H9 (cell line): ENCODE measurements around the gene VPS26A. TPM values are rescaled to one million over a fixed set of nuclear protein-coding genes. Genes with fewer than 3 reads are reported as not detected.

Experiments
- DNase-seq: peaks from one replicate; pipeline ENCODE4 v3.0.0-alpha.2; 2017
- H2AFZ ChIP-seq: one replicate; pipeline ENCODE4 v1.6.1; 2013; ENCODE audit warnings: mild to moderate bottlenecking, low read length, control low read depth, moderate library complexity
- H2AK5ac ChIP-seq: 2 replicates; pipeline ENCODE4 v1.6.1; 2013; ENCODE audit warnings: low read length, control low read depth, mixed read lengths; ENCODE audit not compliant: insufficient read length
- H2BK120ac ChIP-seq: one replicate; pipeline ENCODE4 v1.6.1; 2013; ENCODE audit warnings: low read depth, mild to moderate bottlenecking, low read length, control low read depth, inconsistent platforms; ENCODE audit not compliant: poor library complexity, severe bottlenecking
- H2BK12ac ChIP-seq: 2 replicates; pipeline ENCODE4 v1.6.1; 2013; ENCODE audit warnings: low read length, control low read depth, mixed read lengths, low read depth; ENCODE audit not compliant: insufficient read length
- H2BK15ac ChIP-seq: 2 replicates; pipeline ENCODE4 v1.6.1; 2013; ENCODE audit warnings: low read depth, low read length, control low read depth
- H2BK20ac ChIP-seq: one replicate; pipeline ENCODE4 v1.6.1; 2013; ENCODE audit warnings: low read depth, mild to moderate bottlenecking, low read length, control low read depth, inconsistent platforms; ENCODE audit not compliant: poor library complexity, severe bottlenecking
- H2BK5ac ChIP-seq: 2 replicates; pipeline ENCODE4 v1.6.1; 2013; ENCODE audit warnings: low read length, control low read depth, mixed read lengths; ENCODE audit not compliant: insufficient read length
- H3K14ac ChIP-seq: 2 replicates; pipeline ENCODE4 v1.6.1; 2013; ENCODE audit warnings: low read length, control low read depth; ENCODE audit not compliant: insufficient read depth
- H3K18ac ChIP-seq: 2 replicates; pipeline ENCODE4 v1.6.1; 2013; ENCODE audit warnings: low read depth, mild to moderate bottlenecking, mixed read lengths, low read length, control low read depth; ENCODE audit not compliant: insufficient read length
- H3K23ac ChIP-seq: 2 replicates; pipeline ENCODE4 v1.6.1; 2013; ENCODE audit warnings: low read length, control low read depth, mixed read lengths, low read depth; ENCODE audit not compliant: insufficient read length
- H3K23me2 ChIP-seq: 2 replicates; pipeline ENCODE4 v1.6.1; 2013; ENCODE audit warnings: low read depth, mild to moderate bottlenecking, mixed read lengths, low read length, control low read depth; ENCODE audit not compliant: insufficient read length, poor library complexity, severe bottlenecking
- H3K27ac ChIP-seq: 2 replicates; pipeline ENCODE4 v1.5.1; 2013; ENCODE audit warnings: low read length, control low read depth, mixed read lengths, low read depth; ENCODE audit not compliant: insufficient read length
- H3K27me3 ChIP-seq: 2 replicates; pipeline ENCODE4 v1.6.1; 2013; ENCODE audit warnings: low read length, control low read depth, inconsistent platforms; ENCODE audit not compliant: insufficient read depth
- H3K4ac ChIP-seq: 2 replicates; pipeline ENCODE4 v1.6.1; 2013; ENCODE audit warnings: low read depth, mild to moderate bottlenecking, control low read depth, inconsistent platforms, low read length, moderate library complexity
- H3K4me1 ChIP-seq: 2 replicates; pipeline ENCODE4 v1.6.1; 2013; ENCODE audit warnings: low read length, control low read depth, inconsistent platforms; ENCODE audit not compliant: insufficient read depth
- H3K4me2 ChIP-seq: 2 replicates; pipeline ENCODE4 v1.6.1; 2013; ENCODE audit warnings: low read length, control low read depth, mixed read lengths; ENCODE audit not compliant: insufficient read length, insufficient read depth
- H3K56ac ChIP-seq: 2 replicates; pipeline ENCODE4 v1.6.1; 2013; ENCODE audit warnings: low read depth, mild to moderate bottlenecking, mixed read lengths, low read length, control low read depth; ENCODE audit not compliant: insufficient read length
- H3K79me1 ChIP-seq: 2 replicates; pipeline ENCODE4 v1.6.1; 2013; ENCODE audit warnings: low read depth, mild to moderate bottlenecking, moderate library complexity, low read length, control low read depth, inconsistent platforms; ENCODE audit not compliant: insufficient read depth, poor library complexity, severe bottlenecking
- H3K79me2 ChIP-seq: 2 replicates; pipeline ENCODE4 v1.6.1; 2013; ENCODE audit warnings: low read length, control low read depth, inconsistent platforms; ENCODE audit not compliant: insufficient read depth
- H3K9ac ChIP-seq: 2 replicates; pipeline ENCODE4 v1.6.1; 2013; ENCODE audit warnings: low read length, control low read depth, mixed read lengths; ENCODE audit not compliant: insufficient read length; ENCODE audit errors: extremely low read depth
- H3K9me3 ChIP-seq: one replicate; pipeline ENCODE4 v1.6.1; 2013; ENCODE audit warnings: low read depth, low read length, inconsistent platforms; ENCODE audit not compliant: control insufficient read depth
- H3T11ph ChIP-seq: one replicate; pipeline ENCODE4 v1.6.1; 2013; ENCODE audit warnings: mild to moderate bottlenecking, low read length, control low read depth, inconsistent platforms
- H4K20me1 ChIP-seq: one replicate; pipeline ENCODE4 v1.6.1; 2013; ENCODE audit not compliant: control insufficient read depth, insufficient read length, insufficient read depth
- H4K5ac ChIP-seq: 2 replicates; pipeline ENCODE4 v1.6.1; 2013; ENCODE audit warnings: low read depth, mild to moderate bottlenecking, mixed read lengths, low read length, control low read depth; ENCODE audit not compliant: insufficient read length
- H4K8ac ChIP-seq: replicated peaks from 2 replicates; pipeline ENCODE4 v1.6.1; 2013; ENCODE audit warnings: low read length, control low read depth, mixed read lengths, low read depth; ENCODE audit not compliant: insufficient read length
- H4K91ac ChIP-seq: 2 replicates; pipeline ENCODE4 v1.6.1; 2013; ENCODE audit warnings: low read depth, mild to moderate bottlenecking, moderate library complexity, mixed read lengths, low read length, control low read depth; ENCODE audit not compliant: insufficient read length
- H3K27ac Mint-ChIP-seq, 3 experiments: 2 replicates in 2 of 3; 3 replicates in 1 of 3; pipeline ENCODE4 v1.8.0; 2020 to 2021; ENCODE audit warnings: mixed read lengths in 3 of 3, mild to moderate bottlenecking in 1 of 3, moderate library complexity in 1 of 3
- H3K27me3 Mint-ChIP-seq: 2 replicates; pipeline ENCODE4 v1.8.0; 2021; ENCODE audit warnings: low read depth, mild to moderate bottlenecking, moderate library complexity, mixed read lengths
- H3K36me3 Mint-ChIP-seq, 3 experiments: 2 replicates in 2 of 3; 3 replicates in 1 of 3; pipeline ENCODE4 v1.8.0; 2020 to 2021; ENCODE audit warnings: low read depth in 3 of 3, mixed read lengths in 3 of 3; ENCODE audit not compliant: insufficient read depth in 1 of 3
- H3K4me1 Mint-ChIP-seq, 2 experiments: 2 replicates each; pipeline ENCODE4 v1.8.0; 2020; ENCODE audit warnings: mixed read lengths in 2 of 2
- H3K4me3 Mint-ChIP-seq, 2 experiments: 2 replicates in 1 of 2; 3 replicates in 1 of 2; pipeline ENCODE4 v1.8.0; 2020 to 2021; ENCODE audit warnings: mild to moderate bottlenecking in 2 of 2, mixed read lengths in 2 of 2, moderate library complexity in 1 of 2
- H3K9me3 Mint-ChIP-seq, 2 experiments: 2 replicates in 1 of 2; 3 replicates in 1 of 2; pipeline ENCODE4 v1.8.0; 2020; ENCODE audit warnings: mild to moderate bottlenecking in 2 of 2, mixed read lengths in 2 of 2, moderate library complexity in 1 of 2
- WGBS: extraction: QIAGEN DNeasy Blood & Tissue Kit; methylation state at CpG from one replicate; pipeline ENCODE4 v1.1.7; 2013; ENCODE audit warnings: missing lambda C conversion rate, low lambda C conversion rate, mixed read lengths; ENCODE audit not compliant: insufficient read length; ENCODE audit errors: extremely low coverage; 5-methylcytosine and 5-hydroxymethylcytosine counted together
- total RNA-seq: library from RNA; stranded (reverse); gene quantifications from 2 replicates; pipeline ENCODE4 v1.2.1, GENCODE V29; 2021
- TF ChIP-seq, protein P1 (sequence below): fragments of 200-600 bp; sonication (generic); conservative IDR thresholded peaks from 3 replicates; pipeline ENCODE4 v1.8.0; 2021; ENCODE audit warnings: antibody characterized with exemption, mild to moderate bottlenecking

VPS26A gene
- total RNA-seq, 1 experiment from 2014 or later, result 41.8 TPM

GRCh38 chr10:69080226-69080625 is 43.8 kb upstream of the VPS26A start:
- Mint-ChIP-seq H3K36me3 (no peaks in the 10 kb centered on the region), H3K4me3 (no peak overlapping the region)
- WGBS, result no CpG with 5 or more reads among the region's 4 CpGs

More at GRCh38 chr10:69080226-69080625, 43.8 kb upstream of the VPS26A start:
- H3K18ac ChIP-seq, result no peak overlapping the region
- H3K79me1 ChIP-seq, result no peaks in the 10 kb centered on the region
- no peak for DNase-seq
- Mint-ChIP-seq H3K27me3 (no peaks in the 10 kb centered on the region; the same call in 1 of the 2 replicates), H3K4me1 (peaks cover 5 to 10% of the 10 kb centered on the region in 2 experiments), H3K9me3 (no peaks in the 10 kb centered on the region), H3K27ac (no peak overlapping the region)
- H2BK20ac ChIP-seq, result no peak overlapping the region
- H4K5ac ChIP-seq, result no peak overlapping the region
- H2AK5ac ChIP-seq, result no peak overlapping the region
- H3K4me1 ChIP-seq, result no peaks in the 10 kb centered on the region
- no peaks in the 10 kb centered on the region for H3K79me2 ChIP-seq
- no peak overlapping the region for H3K4ac ChIP-seq
- H3K27me3 ChIP-seq, result no peaks in the 10 kb centered on the region
- H3K4me2 ChIP-seq, result no peak overlapping the region
- H3K23ac ChIP-seq, result no peak overlapping the region
- no peak overlapping the region for H2BK120ac ChIP-seq
- no peaks in the 10 kb centered on the region for H4K20me1 ChIP-seq
- no peak overlapping the region for H2BK12ac ChIP-seq
- no peak overlapping the region for H3T11ph ChIP-seq
- H2BK5ac ChIP-seq, result no peak overlapping the region
- no peak overlapping the region for H4K8ac ChIP-seq
- H2BK15ac ChIP-seq, result no peak overlapping the region
- no peaks in the 10 kb centered on the region for H3K23me2 ChIP-seq
- no peak overlapping the region for H2AFZ ChIP-seq
- no peak overlapping the region for H3K9ac ChIP-seq
- no peak overlapping the region for H3K27ac ChIP-seq
- H3K14ac ChIP-seq, result no peak overlapping the region
- no peak overlapping the region for H3K56ac ChIP-seq
- no peaks in the 10 kb centered on the region for H3K9me3 ChIP-seq
- TF ChIP-seq, protein P1, sequence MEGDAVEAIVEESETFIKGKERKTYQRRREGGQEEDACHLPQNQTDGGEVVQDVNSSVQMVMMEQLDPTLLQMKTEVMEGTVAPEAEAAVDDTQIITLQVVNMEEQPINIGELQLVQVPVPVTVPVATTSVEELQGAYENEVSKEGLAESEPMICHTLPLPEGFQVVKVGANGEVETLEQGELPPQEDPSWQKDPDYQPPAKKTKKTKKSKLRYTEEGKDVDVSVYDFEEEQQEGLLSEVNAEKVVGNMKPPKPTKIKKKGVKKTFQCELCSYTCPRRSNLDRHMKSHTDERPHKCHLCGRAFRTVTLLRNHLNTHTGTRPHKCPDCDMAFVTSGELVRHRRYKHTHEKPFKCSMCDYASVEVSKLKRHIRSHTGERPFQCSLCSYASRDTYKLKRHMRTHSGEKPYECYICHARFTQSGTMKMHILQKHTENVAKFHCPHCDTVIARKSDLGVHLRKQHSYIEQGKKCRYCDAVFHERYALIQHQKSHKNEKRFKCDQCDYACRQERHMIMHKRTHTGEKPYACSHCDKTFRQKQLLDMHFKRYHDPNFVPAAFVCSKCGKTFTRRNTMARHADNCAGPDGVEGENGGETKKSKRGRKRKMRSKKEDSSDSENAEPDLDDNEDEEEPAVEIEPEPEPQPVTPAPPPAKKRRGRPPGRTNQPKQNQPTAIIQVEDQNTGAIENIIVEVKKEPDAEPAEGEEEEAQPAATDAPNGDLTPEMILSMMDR, result no peak
- no peak overlapping the region for H4K91ac ChIP-seq
